Mesothelial cell of epicardium (in vitro differentiated cells): Measurements from ENCODE around the gene PERM1. TPM values are rescaled to one million over a fixed set of nuclear protein-coding genes. Genes with fewer than 3 reads are reported as not detected.
A peak's percentile ranks its signal among the peaks of the same experiment; 100 is the strongest.

Experiments
- DNase-seq, 2 experiments: peaks; one replicate each; pipeline ENCODE4 v3.0.0; 2021; ENCODE audit warnings: low spot score in 2 of 2; ENCODE audit not compliant: unreplicated experiment in 2 of 2
- H3K27ac Mint-ChIP-seq: 2 replicates; pipeline ENCODE4 v1.8.0; 2021; ENCODE audit warnings: mixed read lengths
- H3K27me3 Mint-ChIP-seq: 2 replicates; pipeline ENCODE4 v1.8.0; 2021; ENCODE audit warnings: low read depth, mixed read lengths
- H3K36me3 Mint-ChIP-seq: 2 replicates; pipeline ENCODE4 v1.8.0; 2021; ENCODE audit warnings: mixed read lengths
- H3K4me1 Mint-ChIP-seq: 2 replicates; pipeline ENCODE4 v1.8.0; 2021; ENCODE audit warnings: mixed read lengths
- H3K4me3 Mint-ChIP-seq: 2 replicates; pipeline ENCODE4 v1.8.0; 2021; ENCODE audit warnings: mild to moderate bottlenecking, moderate library complexity, mixed read lengths
- H3K9me3 Mint-ChIP-seq: 2 replicates; pipeline ENCODE4 v1.8.0; 2021; ENCODE audit warnings: mixed read lengths
- total RNA-seq: library from RNA; stranded (reverse); gene quantifications from 3 replicates; pipeline ENCODE4 v1.2.1, GENCODE V29; 2021
- TF ChIP-seq, protein P1 (sequence below): fragments of 200-600 bp; sonication (generic); IDR thresholded peaks from one replicate; pipeline ENCODE4 v1.5.0; 2021; ENCODE audit warnings: antibody characterized with exemption; ENCODE audit not compliant: unreplicated experiment

Gene PERM1
- total RNA-seq, 1 donor from 2014 or later, result 2.8 TPM

DNA sequence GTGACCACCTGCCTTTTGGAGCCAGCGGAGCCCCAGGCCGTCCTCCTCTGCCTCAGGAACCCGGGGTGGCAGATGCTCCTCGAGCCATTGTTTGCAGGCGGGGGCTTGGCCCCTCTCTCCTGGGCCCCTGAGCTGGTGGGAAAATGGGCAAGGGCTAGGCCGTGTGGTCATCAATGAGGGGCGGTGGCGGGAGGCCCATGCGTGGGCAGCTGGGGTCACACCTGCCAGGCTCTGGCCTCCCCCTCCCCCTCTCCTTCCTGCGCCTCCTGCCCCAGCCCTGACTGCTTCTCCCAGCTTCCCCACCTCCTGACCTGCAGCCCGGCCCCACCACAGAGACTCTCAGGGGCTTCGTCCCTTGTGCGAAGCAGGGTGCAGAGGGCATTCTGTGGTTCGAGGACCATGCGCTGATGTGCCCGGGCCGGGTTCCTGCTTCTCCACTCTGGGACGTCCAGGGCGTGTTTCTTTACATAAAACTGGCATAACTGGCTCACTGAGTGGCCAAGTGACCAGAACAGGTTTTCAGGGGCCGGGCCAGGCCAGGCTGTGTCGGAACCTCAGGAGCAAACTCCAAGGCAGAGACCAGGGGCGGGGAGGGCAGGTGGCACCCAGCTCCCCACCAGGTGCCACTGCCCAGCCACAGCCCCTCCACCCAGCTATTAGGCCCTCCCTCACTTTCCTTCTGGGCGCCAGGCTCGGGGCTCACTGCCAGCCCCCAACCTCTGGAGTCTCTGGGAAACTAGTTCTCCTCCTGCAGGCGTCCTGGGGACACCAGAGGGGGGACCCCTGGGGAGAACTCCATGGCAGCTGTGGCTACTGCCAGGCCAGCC is 48.9 kb downstream of the PERM1 start:
- Mint-ChIP-seq H3K36me3 (peaks cover 4% of the 10 kb centered on the region), H3K9me3 (no peaks in the 10 kb centered on the region), H3K4me3 (peak overlapping the region; percentile 30), H3K4me1 (peaks cover 57% of the 10 kb centered on the region), H3K27ac (peak overlapping the region; percentile 56), H3K27me3 (no peaks in the 10 kb centered on the region)
- DNase-seq, result no peak
- TF ChIP-seq, protein P1, sequence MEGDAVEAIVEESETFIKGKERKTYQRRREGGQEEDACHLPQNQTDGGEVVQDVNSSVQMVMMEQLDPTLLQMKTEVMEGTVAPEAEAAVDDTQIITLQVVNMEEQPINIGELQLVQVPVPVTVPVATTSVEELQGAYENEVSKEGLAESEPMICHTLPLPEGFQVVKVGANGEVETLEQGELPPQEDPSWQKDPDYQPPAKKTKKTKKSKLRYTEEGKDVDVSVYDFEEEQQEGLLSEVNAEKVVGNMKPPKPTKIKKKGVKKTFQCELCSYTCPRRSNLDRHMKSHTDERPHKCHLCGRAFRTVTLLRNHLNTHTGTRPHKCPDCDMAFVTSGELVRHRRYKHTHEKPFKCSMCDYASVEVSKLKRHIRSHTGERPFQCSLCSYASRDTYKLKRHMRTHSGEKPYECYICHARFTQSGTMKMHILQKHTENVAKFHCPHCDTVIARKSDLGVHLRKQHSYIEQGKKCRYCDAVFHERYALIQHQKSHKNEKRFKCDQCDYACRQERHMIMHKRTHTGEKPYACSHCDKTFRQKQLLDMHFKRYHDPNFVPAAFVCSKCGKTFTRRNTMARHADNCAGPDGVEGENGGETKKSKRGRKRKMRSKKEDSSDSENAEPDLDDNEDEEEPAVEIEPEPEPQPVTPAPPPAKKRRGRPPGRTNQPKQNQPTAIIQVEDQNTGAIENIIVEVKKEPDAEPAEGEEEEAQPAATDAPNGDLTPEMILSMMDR, result no peak

DNA sequence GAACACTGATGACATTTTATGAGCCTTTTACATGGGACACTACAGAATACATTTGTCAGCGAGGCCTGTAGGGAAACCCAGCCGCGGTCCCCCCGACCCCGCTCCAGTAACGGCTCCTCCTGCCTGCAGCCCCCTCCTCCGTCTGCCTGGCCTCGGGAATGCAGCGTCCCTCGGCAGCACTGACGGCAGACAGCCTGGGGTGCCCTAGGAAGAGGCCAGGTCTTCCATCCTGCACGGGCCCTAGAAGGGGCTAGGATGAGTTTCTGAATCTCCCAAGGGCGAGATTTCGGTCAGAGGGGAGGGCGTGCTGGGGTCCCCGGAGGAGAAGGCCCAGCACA is 49.8 kb downstream of the PERM1 start:
- Mint-ChIP-seq H3K9me3 (no peaks in the 10 kb centered on the region), H3K4me1 (peaks cover 61% of the 10 kb centered on the region), H3K36me3 (peaks cover 9% of the 10 kb centered on the region), H3K4me3 (no peak overlapping the region), H3K27ac (no peak overlapping the region), H3K27me3 (no peaks in the 10 kb centered on the region)
- TF ChIP-seq, protein P1, result no peak
- no peak for DNase-seq

DNA sequence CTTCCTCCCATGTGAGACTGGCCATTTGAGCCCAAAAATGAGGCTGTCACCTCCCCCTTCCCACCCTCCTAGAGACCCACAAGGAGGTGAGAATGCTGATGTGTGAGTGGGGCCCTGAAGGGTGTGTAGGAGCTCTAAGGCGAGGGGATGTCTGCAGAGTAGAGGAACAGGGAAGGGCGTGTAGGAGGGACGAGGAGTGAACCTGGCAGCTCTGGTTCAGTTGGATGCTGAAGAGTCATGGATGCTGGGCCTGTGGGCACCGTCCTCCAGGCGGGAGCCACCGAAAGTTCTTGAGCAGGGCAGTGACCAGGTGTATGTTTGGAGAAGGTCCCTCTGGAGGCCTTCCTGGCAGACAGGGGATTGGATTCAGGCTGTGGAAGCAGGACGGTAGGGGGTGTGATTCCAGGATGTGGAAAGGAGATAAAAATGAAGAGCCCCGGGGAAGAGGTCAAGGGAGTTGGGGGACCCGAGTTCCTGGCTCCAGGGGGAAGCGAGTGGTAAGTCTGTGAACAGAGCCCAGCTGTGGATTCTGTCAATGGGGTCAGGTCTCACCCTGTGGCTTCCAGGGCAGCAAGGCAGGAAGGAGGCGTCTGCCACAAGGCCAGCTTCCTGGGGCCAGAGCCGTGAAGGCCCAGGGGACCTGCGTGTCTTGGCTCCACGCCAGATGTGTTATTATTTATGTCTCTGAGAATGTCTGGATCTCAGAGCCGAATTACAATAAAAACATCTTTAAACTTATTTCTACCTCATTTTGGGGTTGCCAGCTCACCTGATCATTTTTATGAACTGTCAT is 50.3 kb downstream of the PERM1 start:
- no peaks in the 10 kb centered on the region for H3K27me3 Mint-ChIP-seq
- H3K4me3 Mint-ChIP-seq, result peak overlapping the region; percentile 29
- H3K27ac Mint-ChIP-seq, result no peak overlapping the region

DNA sequence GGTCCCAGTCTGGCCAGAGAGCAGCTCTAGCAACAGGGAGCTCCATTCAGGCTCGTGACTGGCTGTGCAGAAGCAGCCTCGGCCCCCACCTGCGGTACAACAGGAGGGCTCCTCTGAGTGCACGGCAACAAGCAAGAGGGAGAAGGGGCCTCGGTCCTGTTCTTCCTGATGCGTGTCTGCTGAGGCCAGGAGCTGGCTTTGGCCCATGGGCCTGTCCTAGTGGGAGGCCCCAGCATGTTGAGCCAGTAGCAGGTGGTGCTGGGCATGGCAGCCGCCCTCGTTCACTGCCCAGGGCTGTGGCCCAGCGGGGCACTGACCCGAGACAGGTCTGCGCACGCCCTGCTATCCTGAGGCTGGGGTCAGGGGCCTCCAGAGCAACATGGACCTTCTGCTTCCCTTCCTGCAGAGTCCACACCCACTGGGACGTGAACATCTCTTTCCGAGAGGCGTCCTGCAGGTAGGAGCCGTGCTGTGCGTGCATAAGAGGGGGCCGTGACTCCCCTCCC is 51.2 kb downstream of the PERM1 start:
- DNase-seq, result no peak
- no peaks in the 10 kb centered on the region for H3K9me3 Mint-ChIP-seq

More for the DNA sequence above, 50.3 kb downstream of the PERM1 start:
- no peaks in the 10 kb centered on the region for H3K9me3 Mint-ChIP-seq
- TF ChIP-seq, protein P1, result no peak
- H3K36me3 Mint-ChIP-seq, result peaks cover 9% of the 10 kb centered on the region
- no peak for DNase-seq
- peaks cover 62% of the 10 kb centered on the region for H3K4me1 Mint-ChIP-seq

More for the DNA sequence above, 51.2 kb downstream of the PERM1 start:
- Mint-ChIP-seq H3K4me3 (no peak overlapping the region), H3K36me3 (peaks cover 9% of the 10 kb centered on the region), H3K27me3 (no peaks in the 10 kb centered on the region), H3K4me1 (peaks cover 64% of the 10 kb centered on the region), H3K27ac (no peak overlapping the region)
- TF ChIP-seq, protein P1, result no peak
